B cell (primary cell): ENCODE measurements around the gene DOCK3. TPM values are rescaled to one million over a fixed set of nuclear protein-coding genes. Genes with fewer than 3 reads are reported as not detected.
"Not testable (repeated sequence)": the region's sequence is repeated elsewhere in the genome, so short reads cannot be mapped to it uniquely, and the experiment has no call there.

Experiments used
- ATAC-seq: fragments of 200-7000 bp; cut with Tn5 transposase; one replicate; pipeline ENCODE4 v1.10.0; 2021; ENCODE audit warnings: low read depth, mild to moderate bottlenecking, moderate number of reproducible peaks, moderate library complexity
- CTCF ChIA-PET: fragments of 350-600 bp; sonication (Branson Sonifier 250); formaldehyde crosslinking; loops from one replicate; lab custom pipeline; 2021; ENCODE audit warnings: antibody characterized with exemption, inconsistent platforms; lab: Charles Lee
- POLR2A ChIA-PET: fragments of 350-600 bp; sonication (Branson Sonifier 250); formaldehyde crosslinking; loops from one replicate; lab custom pipeline; 2021; ENCODE audit warnings: antibody characterized with exemption; lab: Charles Lee
- DNase-seq: peaks from one replicate; pipeline ENCODE4 v3.0.0; 2013
- H2AFZ ChIP-seq: 2 replicates; pipeline ENCODE4 v1.6.1; 2012; ENCODE audit warnings: mild to moderate bottlenecking, low read depth, low read length; ENCODE audit not compliant: insufficient read depth, poor library complexity, severe bottlenecking
- H3K27ac ChIP-seq, 2 donors: 1 replicate in 1 of 2; 2 replicates in 1 of 2; pipeline ENCODE4 v1.5.1; 2012 to 2013; ENCODE audit warnings: low read length in 2 of 2, mild to moderate bottlenecking in 2 of 2, moderate library complexity in 1 of 2
- H3K27me3 ChIP-seq, 4 experiments: fragments of 200-600 bp in 1 of 4; sonication (generic) in 1 of 4; replicated peaks in 1 of 4; 1 replicate in 2 of 4; 2 replicates in 2 of 4; pipeline versions ENCODE4 v1.6.1 to v1.7.0; 2013 to 2016; ENCODE audit warnings: low read length in 3 of 4, mild to moderate bottlenecking in 2 of 4, mixed read lengths in 1 of 4, moderate library complexity in 1 of 4; ENCODE audit not compliant: insufficient read depth in 4 of 4, control insufficient read depth in 3 of 4; ENCODE audit errors: control extremely low read depth in 1 of 4
- H3K36me3 ChIP-seq, 2 experiments: replicated peaks in 1 of 2; 1 replicate in 1 of 2; 2 replicates in 1 of 2; pipeline versions ENCODE4 v1.6.1 to v1.7.1; 2013; ENCODE audit warnings: low read length in 1 of 2; ENCODE audit not compliant: insufficient read depth in 2 of 2, control insufficient read depth in 1 of 2; ENCODE audit errors: control extremely low read depth in 1 of 2, extremely low read depth in 1 of 2
- H3K4me1 ChIP-seq, 2 donors: fragments of 200-600 bp in 1 of 2; sonication (generic) in 1 of 2; 1 replicate in 1 of 2; 2 replicates in 1 of 2; pipeline versions ENCODE4 v1.5.1 to v1.6.1; 2013 to 2017; ENCODE audit warnings: low read length in 2 of 2; ENCODE audit not compliant: control insufficient read depth in 2 of 2, insufficient read depth in 2 of 2
- H3K4me2 ChIP-seq: replicated peaks from 2 replicates; pipeline ENCODE3; 2012; ENCODE audit warnings: mild to moderate bottlenecking, low read depth, low read length; ENCODE audit not compliant: poor library complexity, severe bottlenecking
- H3K4me3 ChIP-seq, 5 experiments: fragments of 200-600 bp in 1 of 5; sonication (generic) in 1 of 5; 1 replicate in 3 of 5; 2 replicates in 2 of 5; pipeline versions ENCODE4 v1.5.1 to v1.7.0; 2011 to 2016; ENCODE audit warnings: low read length in 4 of 5, mild to moderate bottlenecking in 4 of 5, low read depth in 2 of 5, control low read depth in 1 of 5, moderate library complexity in 1 of 5; ENCODE audit not compliant: insufficient read depth in 1 of 5; ENCODE audit errors: control extremely low read depth in 1 of 5, extremely low read depth in 1 of 5
- H3K79me2 ChIP-seq: fragments of 200-600 bp; sonication (generic); one replicate; pipeline ENCODE4 v1.6.0; 2016; ENCODE audit warnings: low read length; ENCODE audit not compliant: control insufficient read depth, insufficient read depth
- H3K9ac ChIP-seq: fragments of 200-600 bp; sonication (generic); 2 replicates; pipeline ENCODE4 v1.6.1; 2017; ENCODE audit warnings: mild to moderate bottlenecking, low read length, moderate library complexity
- H3K9me3 ChIP-seq, 3 donors: one replicate each; pipeline versions ENCODE4 v1.6.1 to v1.7.1; 2013; ENCODE audit warnings: low read length in 2 of 3; ENCODE audit not compliant: control insufficient read depth in 2 of 3, insufficient read depth in 1 of 3; ENCODE audit errors: control extremely low read depth in 1 of 3
- H4K20me1 ChIP-seq: 2 replicates; pipeline ENCODE4 v1.6.0; 2012; ENCODE audit warnings: mild to moderate bottlenecking, low read length; ENCODE audit not compliant: insufficient read depth, control insufficient read depth, poor library complexity, severe bottlenecking
- H3K27ac Mint-ChIP-seq: one replicate; pipeline ENCODE4 v1.8.0; 2021; ENCODE audit warnings: mixed read lengths
- H3K27me3 Mint-ChIP-seq: one replicate; pipeline ENCODE4 v1.8.0; 2021; ENCODE audit warnings: mixed read lengths
- H3K4me1 Mint-ChIP-seq: one replicate; pipeline ENCODE4 v1.8.0; 2021; ENCODE audit warnings: mixed read lengths
- H3K4me3 Mint-ChIP-seq: one replicate; pipeline ENCODE4 v1.8.0; 2021; ENCODE audit warnings: mixed read lengths
- H3K9me3 Mint-ChIP-seq: one replicate; pipeline ENCODE4 v1.8.0; 2022; ENCODE audit warnings: mixed read lengths; ENCODE audit not compliant: insufficient read depth
- EZH2 ChIP-seq: IDR thresholded peaks from 2 replicates; pipeline ENCODE4 v1.6.1; 2012; ENCODE audit warnings: borderline replicate concordance, low read depth, mild to moderate bottlenecking, moderate library complexity, low read length; ENCODE audit not compliant: insufficient read depth, poor library complexity, severe bottlenecking
- WGBS: methylation state at CpG from one replicate; pipeline ENCODE4 v1.1.5; 2013; ENCODE audit warnings: missing lambda C conversion rate; ENCODE audit not compliant: insufficient coverage; 5-methylcytosine and 5-hydroxymethylcytosine counted together
- intact Hi-C: fragments of 100-400 bp; cut with micrococcal nuclease; formaldehyde crosslinking; loops from one replicate; pipeline ENCODE4 v1.10.0; 2022
- polyA plus RNA-seq: library from polyadenylated mRNA; depleted of rRNA; stranded (reverse); fragments of >200 nt; gene quantifications from 2 replicates; pipeline ENCODE4 v1.2.3, GENCODE V29; 2012
- total RNA-seq, 2 donors: library from RNA; stranded (reverse); fragments of 120-200 nt in 1 of 2; gene quantifications; 1 replicate in 1 of 2; 2 replicates in 1 of 2; pipeline versions ENCODE4 v1.2.3 to v1.2.4, GENCODE V29; 2013 to 2022
- TF ChIP-seq, protein P1 (sequence below): fragments of 200-600 bp; IDR thresholded peaks from one replicate; pipeline ENCODE4 v1.8.0; 2022; ENCODE audit warnings: antibody characterized with exemption, mild to moderate bottlenecking

Gene DOCK3
- total and polyA plus RNA-seq, 2 donors (not counting 1 experiment from before 2014, with no cell fraction given), result 0.06 to 0.30 TPM

DNA sequence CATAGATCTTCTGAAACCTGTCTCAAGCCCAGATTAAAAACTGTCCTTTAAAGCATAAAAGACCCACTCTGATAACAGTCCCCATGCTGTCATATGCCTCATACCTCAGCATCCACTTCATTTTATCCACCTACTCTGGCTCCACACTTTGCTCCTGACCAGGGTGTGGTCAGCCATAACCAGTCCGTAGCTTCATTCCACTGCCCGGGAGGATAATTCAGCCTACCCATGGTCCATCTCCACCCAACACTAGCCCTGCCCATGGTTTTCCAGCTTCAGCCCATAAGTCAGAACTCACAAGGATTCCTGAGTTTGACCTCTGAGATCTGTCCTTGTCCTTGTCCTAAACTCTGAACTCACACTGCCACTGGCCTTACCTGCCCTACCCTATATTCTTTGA lies 448.2 kb downstream of the DOCK3 start:
- intact Hi-C loops, result no loop called here
- WGBS, result 96% methylated on average over 2 of the region's 2 CpGs
- POLR2A ChIA-PET, result no interaction called here

DNA sequence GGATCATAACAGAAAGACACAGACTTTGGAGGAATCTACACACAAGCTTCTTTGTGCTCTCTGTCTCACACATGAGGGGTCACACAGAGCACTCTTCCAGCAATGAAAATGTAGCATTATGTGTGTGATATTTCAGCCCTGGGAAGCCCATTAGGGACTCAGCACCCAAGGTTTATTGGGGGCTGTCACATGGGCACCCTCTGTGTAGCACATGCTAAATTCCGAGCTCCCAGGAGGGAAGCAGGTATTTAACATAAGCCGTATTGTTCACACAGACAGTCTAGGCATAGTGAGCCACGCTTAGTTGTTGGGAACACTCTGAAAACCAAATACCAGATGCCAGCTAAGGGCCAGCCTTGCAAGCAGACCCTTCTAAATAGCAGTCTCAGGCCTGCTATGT lies 448.8 kb downstream of the DOCK3 start:
- Histone ChIP-seq H3K4me1 (no peaks in the 10 kb centered on the region), H3K9ac (no peak overlapping the region), H3K36me3 (no peaks in the 10 kb centered on the region), H3K27me3 (peaks cover 0 to 6% (median 0%) of the 10 kb centered on the region in 4 experiments), H4K20me1 (no peaks in the 10 kb centered on the region), H2AFZ (no peak overlapping the region), H3K27ac (no peak overlapping the region), H3K79me2 (no peaks in the 10 kb centered on the region), H3K4me2 (no peak overlapping the region), H3K9me3 (peaks cover 0 to 8% (median 0%) of the 10 kb centered on the region in 3 donors), H3K4me3 (no peak overlapping the region)
- TF ChIP-seq, protein P1, sequence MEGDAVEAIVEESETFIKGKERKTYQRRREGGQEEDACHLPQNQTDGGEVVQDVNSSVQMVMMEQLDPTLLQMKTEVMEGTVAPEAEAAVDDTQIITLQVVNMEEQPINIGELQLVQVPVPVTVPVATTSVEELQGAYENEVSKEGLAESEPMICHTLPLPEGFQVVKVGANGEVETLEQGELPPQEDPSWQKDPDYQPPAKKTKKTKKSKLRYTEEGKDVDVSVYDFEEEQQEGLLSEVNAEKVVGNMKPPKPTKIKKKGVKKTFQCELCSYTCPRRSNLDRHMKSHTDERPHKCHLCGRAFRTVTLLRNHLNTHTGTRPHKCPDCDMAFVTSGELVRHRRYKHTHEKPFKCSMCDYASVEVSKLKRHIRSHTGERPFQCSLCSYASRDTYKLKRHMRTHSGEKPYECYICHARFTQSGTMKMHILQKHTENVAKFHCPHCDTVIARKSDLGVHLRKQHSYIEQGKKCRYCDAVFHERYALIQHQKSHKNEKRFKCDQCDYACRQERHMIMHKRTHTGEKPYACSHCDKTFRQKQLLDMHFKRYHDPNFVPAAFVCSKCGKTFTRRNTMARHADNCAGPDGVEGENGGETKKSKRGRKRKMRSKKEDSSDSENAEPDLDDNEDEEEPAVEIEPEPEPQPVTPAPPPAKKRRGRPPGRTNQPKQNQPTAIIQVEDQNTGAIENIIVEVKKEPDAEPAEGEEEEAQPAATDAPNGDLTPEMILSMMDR, result no peak
- TF ChIP-seq EZH2, result no peak
- 94% methylated on average over 3 of the region's 3 CpGs for WGBS
- H3K27me3 Mint-ChIP-seq, result peaks cover 25% of the 10 kb centered on the region
- no peak for ATAC-seq
- H3K4me3 Mint-ChIP-seq, result no peak overlapping the region
- ChIA-PET POLR2A (no interaction called here), CTCF (no interaction called here)
- H3K4me1 Mint-ChIP-seq, result no peaks in the 10 kb centered on the region
- peaks cover 2% of the 10 kb centered on the region for H3K9me3 Mint-ChIP-seq
- no peak overlapping the region for H3K27ac Mint-ChIP-seq
- DNase-seq, result no peak
- intact Hi-C loops, result no loop called here

More for the DNA sequence above, 448.2 kb downstream of the DOCK3 start:
- H2AFZ ChIP-seq, result no peak overlapping the region
- ATAC-seq (no peak), DNase-seq (no peak)
- Mint-ChIP-seq H3K9me3 (peaks cover 4% of the 10 kb centered on the region), H3K4me3 (no peak overlapping the region), H3K4me1 (no peaks in the 10 kb centered on the region), H3K27me3 (peaks cover 25% of the 10 kb centered on the region), H3K27ac (no peak overlapping the region)
- H3K4me3 ChIP-seq, result no peak overlapping the region
- H3K27me3 ChIP-seq, result peaks cover 0 to 6% (median 0%) of the 10 kb centered on the region in 4 experiments
- TF ChIP-seq, protein P1, result no peak
- no peak for TF ChIP-seq EZH2
- no peaks in the 10 kb centered on the region for H3K36me3 ChIP-seq
- no peaks in the 10 kb centered on the region for H3K4me1 ChIP-seq
- H3K4me2 ChIP-seq, result no peak overlapping the region
- H3K27ac ChIP-seq, result no peak overlapping the region
- CTCF ChIA-PET, result no interaction called here
- no peaks in the 10 kb centered on the region for H4K20me1 ChIP-seq
- H3K9ac ChIP-seq, result no peak overlapping the region
- no peaks in the 10 kb centered on the region for H3K79me2 ChIP-seq
- H3K9me3 ChIP-seq, result peaks cover 0 to 8% (median 0%) of the 10 kb centered on the region in 3 donors

DNA sequence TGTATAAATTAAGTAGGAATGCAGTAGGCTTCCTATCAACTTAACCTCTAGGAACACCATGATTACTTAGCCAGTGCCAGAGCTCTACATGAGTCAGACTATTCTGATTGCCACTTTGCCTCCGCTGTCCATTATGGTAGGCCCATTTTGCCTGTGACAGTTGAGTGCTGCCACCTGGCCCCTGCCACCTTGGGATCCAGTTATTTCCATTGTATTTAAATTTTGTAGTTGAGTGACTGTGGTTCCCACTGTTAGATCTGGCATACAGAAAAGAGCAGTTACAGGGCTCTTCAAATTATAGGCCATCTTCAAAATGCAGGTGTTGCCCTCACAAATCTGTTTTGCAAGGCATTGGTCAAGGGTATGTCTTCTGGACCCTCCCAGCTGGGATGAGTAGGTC lies 456.9 kb downstream of the DOCK3 start:
- intact Hi-C loops, H3K4me1 Mint-ChIP-seq: not testable (repeated sequence)

More for the DNA sequence above, 456.9 kb downstream of the DOCK3 start:
- H3K4me3 ChIP-seq, H3K9ac ChIP-seq, H3K36me3 ChIP-seq, H4K20me1 ChIP-seq, H3K4me2 ChIP-seq, POLR2A ChIA-PET, H3K4me3 Mint-ChIP-seq, CTCF ChIA-PET, H3K27ac ChIP-seq, H3K9me3 ChIP-seq, H3K27ac Mint-ChIP-seq, ATAC-seq, H2AFZ ChIP-seq, H3K27me3 ChIP-seq, H3K4me1 ChIP-seq, H3K27me3 Mint-ChIP-seq, DNase-seq, H3K79me2 ChIP-seq: not testable (repeated sequence)
- H3K9me3 Mint-ChIP-seq, result peaks cover 11% of the 10 kb centered on the region
- 88% methylated on average over 1 of the region's 1 CpG for WGBS
